MM.1S (cell line): ENCODE results near the gene TTC28.
A peak's percentile ranks its signal among the peaks of the same experiment; 100 is the strongest.

Source experiments
- DNase-seq: peaks from one replicate; pipeline ENCODE4 v3.0.0-alpha.2; 2015
- H2AFZ ChIP-seq: fragments of 300-600 bp; sonication (generic); 2 replicates; pipeline ENCODE4 v1.6.0; 2016; ENCODE audit warnings: antibody characterized with exemption, low read length
- H3F3A ChIP-seq: fragments of 300-600 bp; sonication (generic); 2 replicates; pipeline ENCODE4 v1.6.1; 2016; ENCODE audit warnings: mild to moderate bottlenecking, antibody characterized with exemption, low read length, moderate library complexity, mixed read lengths; ENCODE audit not compliant: insufficient read depth
- H3K27ac ChIP-seq: fragments of 300-600 bp; sonication (generic); 2 replicates; pipeline ENCODE4 v1.5.1; 2016; ENCODE audit warnings: mild to moderate bottlenecking, low read length
- H3K27me3 ChIP-seq: fragments of 300-600 bp; sonication (generic); replicated peaks from 2 replicates; pipeline ENCODE4 v1.6.0; 2016; ENCODE audit warnings: low read length; ENCODE audit not compliant: insufficient read depth
- H3K36me3 ChIP-seq: fragments of 300-600 bp; sonication (generic); replicated peaks from 2 replicates; pipeline ENCODE4 v1.6.1; 2016; ENCODE audit warnings: mild to moderate bottlenecking, low read length, mixed read lengths; ENCODE audit not compliant: insufficient read depth
- H3K4me1 ChIP-seq: fragments of 300-600 bp; sonication (generic); 2 replicates; pipeline ENCODE4 v1.6.1; 2016; ENCODE audit warnings: low read length, mixed read lengths
- H3K4me2 ChIP-seq: fragments of 300-600 bp; sonication (generic); 2 replicates; pipeline ENCODE4 v1.6.0; 2016; ENCODE audit warnings: low read depth, low read length
- H3K4me3 ChIP-seq: fragments of 300-600 bp; sonication (generic); 2 replicates; pipeline ENCODE4 v1.5.1; 2016; ENCODE audit warnings: low read length, mixed read lengths
- H3K79me2 ChIP-seq: fragments of 300-600 bp; sonication (generic); 2 replicates; pipeline ENCODE4 v1.6.1; 2016; ENCODE audit warnings: mixed run types, low read length, mixed read lengths
- H3K9ac ChIP-seq: fragments of 300-600 bp; sonication (generic); 2 replicates; pipeline ENCODE4 v1.6.1; 2016; ENCODE audit warnings: low read length, mixed read lengths
- H3K9me2 ChIP-seq: fragments of 300-600 bp; sonication (generic); replicated peaks from 2 replicates; pipeline ENCODE4 v1.6.1; 2016; ENCODE audit warnings: mild to moderate bottlenecking, low read length, mixed read lengths; ENCODE audit not compliant: insufficient read depth
- H3K9me3 ChIP-seq: fragments of 300-600 bp; sonication (generic); replicated peaks from 2 replicates; pipeline ENCODE4 v1.6.1; 2016; ENCODE audit warnings: mild to moderate bottlenecking, low read length, mixed read lengths; ENCODE audit not compliant: insufficient read depth
- H4K20me1 ChIP-seq: fragments of 300-600 bp; sonication (generic); 2 replicates; pipeline ENCODE4 v1.6.1; 2016; ENCODE audit warnings: mild to moderate bottlenecking, low read length, moderate library complexity, mixed read lengths; ENCODE audit not compliant: insufficient read depth
- CTCF ChIP-seq: fragments of 300-600 bp; sonication (generic); IDR thresholded peaks from 2 replicates; pipeline ENCODE4 v1.5.1; 2016; ENCODE audit warnings: antibody characterized with exemption, low read length, mixed read lengths
- EZH2 ChIP-seq: fragments of 300-600 bp; sonication (generic); optimal IDR thresholded peaks from 2 replicates; pipeline ENCODE3; 2017; ENCODE audit warnings: low read depth, mild to moderate bottlenecking, antibody characterized with exemption, low read length, mixed read lengths
- EZH2phosphoT487 ChIP-seq: fragments of 300-600 bp; sonication (generic); IDR thresholded peaks from 2 replicates; pipeline ENCODE4 v1.6.1; 2018; ENCODE audit warnings: antibody characterized with exemption, low read length

Gene TTC28

GRCh38 chr22:28151151-28151816 is 528.4 kb downstream of the TTC28 start:
- no peaks in the 10 kb centered on the region for H3K9me2 ChIP-seq
- no peak overlapping the region for H3K4me3 ChIP-seq
- H3K4me2 ChIP-seq = no peak overlapping the region
- no peaks in the 10 kb centered on the region for H4K20me1 ChIP-seq
- H2AFZ ChIP-seq = no peak overlapping the region
- H3K9me3 ChIP-seq = no peaks in the 10 kb centered on the region
- no peak overlapping the region for H3K27ac ChIP-seq
- H3K9ac ChIP-seq = no peak overlapping the region
- H3K79me2 ChIP-seq = no peaks in the 10 kb centered on the region
- no peak for TF ChIP-seq EZH2
- TF ChIP-seq CTCF = no peak
- TF ChIP-seq EZH2phosphoT487 = no peak
- H3F3A ChIP-seq = no peaks in the 10 kb centered on the region
- peaks cover 8% of the 10 kb centered on the region; the same call in 1 of the 2 replicates for H3K4me1 ChIP-seq
- H3K27me3 ChIP-seq = no peaks in the 10 kb centered on the region
- no peaks in the 10 kb centered on the region for H3K36me3 ChIP-seq
- DNase-seq = no peak

- TF ChIP-seq EZH2 = no peak
- no peak for TF ChIP-seq EZH2phosphoT487
- TF ChIP-seq CTCF = no peak
- Histone ChIP-seq H3K9me3 (no peaks in the 10 kb centered on the region), H3K9ac (no peak overlapping the region), H3K4me2 (no peak overlapping the region), H3K4me3 (no peak overlapping the region), H3K27ac (no peak overlapping the region), H4K20me1 (no peaks in the 10 kb centered on the region), H3F3A (no peaks in the 10 kb centered on the region), H3K27me3 (no peaks in the 10 kb centered on the region), H2AFZ (no peak overlapping the region), H3K9me2 (no peaks in the 10 kb centered on the region), H3K36me3 (no peaks in the 10 kb centered on the region), H3K4me1 (peaks cover 10% of the 10 kb centered on the region; the same call in 1 of the 2 replicates), H3K79me2 (no peaks in the 10 kb centered on the region)
- DNase-seq = no peak
These were observed 530.7 kb downstream of the TTC28 start for GRCh38 chr22:28148816-28149465.

GRCh38 chr22:28147401-28147800 is 532.2 kb downstream of the TTC28 start:
- Histone ChIP-seq H3K4me1 (peaks cover 10% of the 10 kb centered on the region; the same call in 1 of the 2 replicates), H3K4me3 (no peak overlapping the region), H3K4me2 (peak overlapping the region; percentile 44), H3K79me2 (no peaks in the 10 kb centered on the region), H2AFZ (no peak overlapping the region), H3K27ac (no peak overlapping the region), H3K9ac (no peak overlapping the region), H4K20me1 (no peaks in the 10 kb centered on the region), H3K9me2 (no peaks in the 10 kb centered on the region), H3K36me3 (no peaks in the 10 kb centered on the region), H3K27me3 (no peaks in the 10 kb centered on the region), H3K9me3 (no peaks in the 10 kb centered on the region), H3F3A (no peaks in the 10 kb centered on the region)
- TF ChIP-seq EZH2phosphoT487 (no peak), EZH2 (no peak), CTCF (no peak)
- DNase-seq = no peak
